K562 (cell line): Measurements from ENCODE around the gene ETNK2. TPM values are rescaled to one million over a fixed set of nuclear protein-coding genes. Genes with fewer than 3 reads are reported as not detected.

Experiments used
- ATAC-seq: fragments of 200-7000 bp; cut with Tn5 transposase; 3 replicates; pipeline ENCODE4 v1.9.1; 2020; ENCODE audit warnings: moderate library complexity
- BruUV-seq: library from RNA; stranded (reverse); fragments of 400-500 nt; replicated peaks from 2 replicates; lab custom pipeline; 2021; lab: Mats Ljungman, UMichigan
- CTCF ChIA-PET: fragments of 300-600 bp; formaldehyde crosslinking; extraction: SDS; loops from one replicate; lab custom pipeline; 2021; ENCODE audit warnings: low intra/inter-chr PET ratio; lab: Yijun Ruan, JAX
- POLR2A ChIA-PET: fragments of 300-600, 350-650 bp; sonication (Branson Sonifier 250); formaldehyde crosslinking; extraction: SDS; loops from one replicate; lab custom pipeline; 2021; ENCODE audit warnings: antibody characterized with exemption, inconsistent platforms; lab: Yijun Ruan, JAX
- DNase-seq, 4 experiments: peaks; one replicate each; pipeline versions ENCODE4 v3.0.0 to v3.0.0-alpha.2; 2011 to 2018; ENCODE audit warnings: low spot score in 3 of 4, mixed read lengths in 3 of 4; ENCODE audit errors: extremely low read depth in 1 of 4
- FAIRE-seq: peaks from 2 replicates; lab custom pipeline; 2011; peaks lifted over from hg19 to GRCh38; lab: Jason Lieb, UNC
- H2AFZ ChIP-seq: 2 replicates; pipeline ENCODE4 v1.6.0; 2011; ENCODE audit warnings: low read depth, low read length, control low read depth, inconsistent platforms
- H3K27ac ChIP-seq: fragments of 200-600 bp; 3 replicates; pipeline ENCODE4 v1.8.0; 2011; ENCODE audit warnings: low read depth, mild to moderate bottlenecking, control low read depth, inconsistent platforms, low read length, moderate library complexity, mixed read lengths; ENCODE audit errors: extremely low read depth
- H3K27me3 ChIP-seq, 2 experiments: fragments of 300-600 bp in 1 of 2; 2 replicates in 1 of 2; 3 replicates in 1 of 2; pipeline versions ENCODE4 v1.6.0 to v1.8.0; 2011; ENCODE audit warnings: inconsistent platforms in 2 of 2, low read length in 2 of 2, mild to moderate bottlenecking in 1 of 2, mixed read lengths in 1 of 2, moderate library complexity in 1 of 2; ENCODE audit not compliant: control insufficient read depth in 2 of 2, insufficient read depth in 2 of 2
- H3K36me3 ChIP-seq: fragments of 300-600 bp; 3 replicates; pipeline ENCODE4 v1.8.0; 2011; ENCODE audit warnings: mild to moderate bottlenecking, low read length, inconsistent platforms; ENCODE audit not compliant: control insufficient read depth, insufficient read depth
- H3K4me1 ChIP-seq, 2 experiments: fragments of 200-600 bp in 1 of 2; replicated peaks in 1 of 2; 2 replicates in 1 of 2; 3 replicates in 1 of 2; pipeline versions ENCODE4 v1.5.1 to v1.8.0; 2011; ENCODE audit warnings: inconsistent platforms in 2 of 2, low read length in 2 of 2, mild to moderate bottlenecking in 1 of 2, mixed read lengths in 1 of 2, moderate library complexity in 1 of 2; ENCODE audit not compliant: control insufficient read depth in 2 of 2, insufficient read depth in 2 of 2
- H3K4me2 ChIP-seq: 2 replicates; pipeline ENCODE4 v1.6.1; 2011; ENCODE audit warnings: low read length, control low read depth, inconsistent platforms, mixed read lengths; ENCODE audit not compliant: insufficient read depth
- H3K4me3 ChIP-seq: fragments of 200-600 bp; sonication (generic), shearing (Covaris generic); 2 replicates; pipeline ENCODE4 v1.5.1; 2016; ENCODE audit warnings: control low read depth, inconsistent platforms
- H3K79me2 ChIP-seq: fragments of 200-600 bp; 3 replicates; pipeline ENCODE4 v1.8.0; 2011; ENCODE audit warnings: low read length, inconsistent platforms; ENCODE audit not compliant: control insufficient read depth, insufficient read depth
- H3K9ac ChIP-seq, 2 experiments: 2 replicates each; pipeline versions ENCODE4 v1.6.0 to v1.6.1; 2011; ENCODE audit warnings: low read depth in 2 of 2, low read length in 2 of 2, control low read depth in 1 of 2, inconsistent platforms in 1 of 2, mild to moderate bottlenecking in 1 of 2, mixed read lengths in 1 of 2; ENCODE audit not compliant: insufficient read depth in 1 of 2
- H3K9me1 ChIP-seq: one replicate; pipeline ENCODE4 v1.6.0; 2011; ENCODE audit warnings: inconsistent platforms, mild to moderate bottlenecking, low read length, moderate library complexity; ENCODE audit not compliant: control insufficient read depth, insufficient read depth
- H3K9me3 ChIP-seq: replicated peaks from 2 replicates; pipeline ENCODE4 v1.5.1; 2011; ENCODE audit warnings: low read depth, low read length, inconsistent platforms; ENCODE audit not compliant: control insufficient read depth, insufficient read depth
- H4K20me1 ChIP-seq: replicated peaks from 2 replicates; pipeline ENCODE4 v1.6.1; 2011; ENCODE audit warnings: low read length, inconsistent platforms, mixed read lengths; ENCODE audit not compliant: control insufficient read depth, insufficient read depth
- GABPA ChIP-seq: fragments of 200-800 bp; sonication (Bioruptor generic); conservative IDR thresholded peaks from 2 replicates; pipeline ENCODE4 v1.6.1; 2016; ENCODE audit warnings: low read depth, missing genetic modification characterization, missing compliant biosample characterization
- LARP7 ChIP-seq: fragments of 450-650 bp; IDR thresholded peaks from 2 replicates; pipeline ENCODE4 v1.6.1; 2016
- MITF ChIP-seq: IDR thresholded peaks from 2 replicates; pipeline ENCODE4 v1.6.1; 2014; ENCODE audit warnings: antibody characterized with exemption
- PCBP2 ChIP-seq: fragments of 200-400 bp; formaldehyde crosslinking; IDR thresholded peaks from 2 replicates; pipeline ENCODE4 v1.6.1; 2018; ENCODE audit warnings: low read length, low read depth, mild to moderate bottlenecking, moderate library complexity; ENCODE audit not compliant: poor library complexity, severe bottlenecking
- XRCC3 ChIP-seq: fragments of 450-650 bp; IDR thresholded peaks from 2 replicates; pipeline ENCODE4 v1.6.1; 2017; ENCODE audit warnings: mild to moderate bottlenecking, moderate library complexity
- WGBS: fragments of 100-300 bp; shearing (Covaris generic); methylation state at CpG from one replicate; pipeline ENCODE4 v1.1.6; 2016; ENCODE audit warnings: low coverage, mixed read lengths; ENCODE audit not compliant: insufficient coverage; ENCODE audit errors: missing lambda C conversion rate; 5-methylcytosine and 5-hydroxymethylcytosine counted together
- in situ Hi-C: fragments of 300-500 bp; cut with MboI; formaldehyde crosslinking; loops from 4 replicates; pipeline ENCODE4 v1.15.0; 2018; ENCODE audit warnings: inconsistent platforms, mixed read lengths
- intact Hi-C: fragments of 100-400 bp; cut with micrococcal nuclease; formaldehyde crosslinking; loops from 2 replicates; pipeline ENCODE4 v1.14.2; 2022
- polyA plus RNA-seq, 8 experiments: library from polyadenylated mRNA; depleted of rRNA in 4 of 8; stranded (reverse) in 5 of 8; unstranded in 3 of 8; fragments of >200 nt; fragmentation: Nextera tagmentation in 2 of 8; fragmentation: Illumina TruSeq in 1 of 8; extraction: Ambion mirVana in 2 of 8; extraction: Trizol in 1 of 8; gene quantifications; 2 replicates each; pipeline versions ENCODE4 v1.2.1 to v1.2.3, GENCODE V29; 2011 to 2014; ENCODE audit warnings: inconsistent platforms in 1 of 8, missing spikeins in 1 of 8
- total RNA-seq, 7 experiments: library from RNA; depleted of rRNA in 6 of 7; stranded (reverse); fragments of >200 nt in 6 of 7; fragmentation: Illumina TruSeq in 2 of 7; extraction: Trizol in 2 of 7; gene quantifications; 2 replicates each; pipeline versions ENCODE4 v1.2.1 to v1.2.3, GENCODE V29; 2011 to 2021; ENCODE audit warnings: low replicate concordance in 1 of 7

The ETNK2 gene
- total and polyA plus RNA-seq, 9 of the 15 experiments (the other 6 are each of a cell fraction or from before 2014, with no cell fraction given), result 0.03 to 0.38 (median 0.13) TPM; not detected in 4

- no peak overlapping the region for H3K9ac ChIP-seq
- H3K79me2 ChIP-seq, result no peaks in the 10 kb centered on the region
- H3K4me2 ChIP-seq, result no peak overlapping the region
Observed at GRCh38 chr1:204094313-204094729, 57.5 kb downstream of the ETNK2 start.

More at GRCh38 chr1:204094313-204094729, 57.5 kb downstream of the ETNK2 start:
- DNase-seq (no peak), ATAC-seq (no peak), FAIRE-seq (no peak)
- H3K36me3 ChIP-seq, result no peaks in the 10 kb centered on the region
- H3K27ac ChIP-seq, result no peak overlapping the region
- H4K20me1 ChIP-seq, result 0 out of 2 replicates have a peak, but pooled peaks cover 3% of the 10 kb centered on the region
- no TSS peak for BruUV-seq
- in situ Hi-C loops, result no loop called here
- H2AFZ ChIP-seq, result no peak overlapping the region
- TF ChIP-seq LARP7, result no peak
- TF ChIP-seq MITF, result no peak
- no peak for TF ChIP-seq GABPA (tag)
- no peak for TF ChIP-seq PCBP2
- no peak for TF ChIP-seq XRCC3
- TF ChIP-seq, all 486 proteins: peak for 0
- intact Hi-C loops, result no loop called here
- Histone ChIP-seq H3K27me3 (peaks cover 29 to 67% of the 10 kb centered on the region in 2 experiments; a peak in 4 of 5 replicates), H3K9me3 (no peaks in the 10 kb centered on the region), H3K9me1 (no peaks in the 10 kb centered on the region), H3K4me1 (no peaks in the 10 kb centered on the region), H3K4me3 (no peak overlapping the region)
- WGBS, result 2% methylated on average over 6 of the region's 6 CpGs
- CTCF ChIA-PET, result interaction anchor here (0.5 kb wide), 1 partner anchor 186 kb away, joined by 3 read pairs; no protein-coding TSS in a partner anchor
- POLR2A ChIA-PET, result interaction anchor here (0.6 kb wide), 1 partner anchor 711 kb away, joined by 3 read pairs; no protein-coding TSS in a partner anchor
